ENCODE measurements around the gene TTLL5.

DNA sequence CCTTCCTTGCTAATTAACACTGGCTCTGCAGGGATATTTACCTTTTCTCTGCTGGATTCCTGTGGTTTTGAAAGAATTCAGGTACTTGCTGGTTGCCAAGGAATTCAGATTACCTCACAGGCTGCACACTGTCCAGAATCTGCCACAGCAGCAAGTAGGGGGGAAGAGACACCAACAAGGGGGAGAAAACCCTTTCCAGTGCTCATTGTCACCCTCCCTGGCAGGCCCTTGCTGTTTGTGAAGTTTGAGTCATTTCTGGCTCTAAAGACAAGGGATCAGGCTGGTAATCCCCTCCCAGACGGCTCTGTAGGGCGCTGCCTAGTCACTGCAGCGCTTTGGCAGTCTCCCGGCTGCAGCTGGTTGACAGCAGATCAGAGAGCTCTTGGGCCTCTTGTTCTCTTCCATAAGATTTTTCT, 50.8 kb downstream of the TTLL5 start:
- TF ChIP-seq, protein P1, sequence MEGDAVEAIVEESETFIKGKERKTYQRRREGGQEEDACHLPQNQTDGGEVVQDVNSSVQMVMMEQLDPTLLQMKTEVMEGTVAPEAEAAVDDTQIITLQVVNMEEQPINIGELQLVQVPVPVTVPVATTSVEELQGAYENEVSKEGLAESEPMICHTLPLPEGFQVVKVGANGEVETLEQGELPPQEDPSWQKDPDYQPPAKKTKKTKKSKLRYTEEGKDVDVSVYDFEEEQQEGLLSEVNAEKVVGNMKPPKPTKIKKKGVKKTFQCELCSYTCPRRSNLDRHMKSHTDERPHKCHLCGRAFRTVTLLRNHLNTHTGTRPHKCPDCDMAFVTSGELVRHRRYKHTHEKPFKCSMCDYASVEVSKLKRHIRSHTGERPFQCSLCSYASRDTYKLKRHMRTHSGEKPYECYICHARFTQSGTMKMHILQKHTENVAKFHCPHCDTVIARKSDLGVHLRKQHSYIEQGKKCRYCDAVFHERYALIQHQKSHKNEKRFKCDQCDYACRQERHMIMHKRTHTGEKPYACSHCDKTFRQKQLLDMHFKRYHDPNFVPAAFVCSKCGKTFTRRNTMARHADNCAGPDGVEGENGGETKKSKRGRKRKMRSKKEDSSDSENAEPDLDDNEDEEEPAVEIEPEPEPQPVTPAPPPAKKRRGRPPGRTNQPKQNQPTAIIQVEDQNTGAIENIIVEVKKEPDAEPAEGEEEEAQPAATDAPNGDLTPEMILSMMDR (IDR thresholded peaks at IDR 0.05) = no peak
- TF ChIP-seq POLR2A (IDR thresholded peaks at IDR 0.05) = no peak
